Hematopoietic multipotent progenitor cell treated with erythropoietin and hydrocortisone succinate and interleukin-3 and kit ligand, for 17 days (in vitro differentiated cells): ENCODE measurements around the gene PAX2.

Source experiments
- DNase-seq: peaks from one replicate; pipeline ENCODE4 v3.0.0-alpha.2; 2015; ENCODE audit warnings: low spot score

Gene PAX2

DNA sequence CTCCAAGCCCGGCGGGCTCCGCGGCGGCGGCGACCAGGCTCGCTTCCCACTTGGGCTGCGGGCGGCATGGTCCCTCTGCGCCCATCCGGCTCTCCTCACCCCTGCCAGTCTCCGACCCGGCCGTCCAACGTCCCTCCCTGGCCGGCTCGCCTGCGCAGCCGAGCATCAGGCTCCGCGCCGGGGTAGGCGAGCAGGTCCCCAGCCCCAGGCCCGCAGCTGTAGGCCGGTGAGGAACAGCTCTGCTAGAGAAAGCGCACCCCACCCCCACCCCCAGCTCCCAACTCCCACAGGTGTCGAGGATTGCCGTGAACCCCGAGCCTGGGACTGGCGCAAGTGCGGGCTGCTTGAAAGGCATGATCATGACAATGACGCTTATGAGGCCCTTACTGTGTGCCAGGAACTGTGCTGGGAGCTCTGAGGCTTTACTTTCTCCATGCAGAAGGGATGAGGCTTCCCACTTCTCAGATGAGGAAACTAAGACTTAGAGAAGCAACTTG, 20.8 kb upstream of the PAX2 start:
- no peak for DNase-seq

DNA sequence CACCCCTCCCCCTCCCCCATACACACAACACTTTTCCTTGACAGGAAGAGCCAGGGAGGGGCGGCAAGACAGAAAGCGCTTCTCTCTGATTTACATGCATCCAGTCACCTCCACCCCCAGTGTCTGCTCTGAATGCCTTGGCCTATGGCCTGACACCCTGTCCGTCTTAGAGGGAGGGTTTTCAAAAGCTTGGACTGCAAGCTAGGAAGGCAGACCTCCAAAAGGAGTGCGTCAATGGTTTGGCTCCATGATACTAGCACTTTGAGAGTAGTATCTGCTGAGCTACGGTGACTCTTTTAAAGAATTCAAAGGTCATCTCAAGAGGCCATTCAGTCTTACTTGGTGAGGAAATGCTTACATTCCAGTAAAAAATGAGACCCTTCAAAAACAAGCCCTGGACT, 20.3 kb upstream of the PAX2 start:
- DNase-seq: no peak

DNA sequence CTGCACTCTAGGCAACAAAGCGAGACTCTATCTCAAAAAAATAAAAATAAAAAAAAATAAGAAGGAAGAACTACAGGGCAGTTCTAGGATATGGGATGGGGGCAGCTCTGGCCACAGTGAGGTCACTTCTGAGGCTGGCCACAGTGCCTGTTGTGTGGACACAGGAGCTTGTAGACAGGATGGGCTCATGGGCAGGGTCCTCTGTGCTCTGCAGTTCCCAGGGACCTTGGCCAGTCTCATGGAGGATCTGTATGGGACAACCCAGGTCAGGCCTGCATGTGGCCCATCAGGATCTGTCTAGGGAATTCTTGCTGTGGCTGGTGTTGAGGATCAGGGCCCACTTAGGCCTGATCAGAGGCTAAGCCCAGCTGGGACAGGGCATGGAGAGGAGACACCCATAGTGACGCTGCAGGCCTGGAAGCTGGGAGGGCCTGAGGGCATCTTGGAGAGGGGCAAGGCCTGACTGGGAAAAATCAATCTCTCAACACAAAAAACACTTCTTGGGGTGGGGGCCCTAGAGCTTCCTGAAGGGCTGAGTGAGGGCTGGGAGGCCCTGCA, 19.4 kb upstream of the PAX2 start:
- no peak for DNase-seq

DNA sequence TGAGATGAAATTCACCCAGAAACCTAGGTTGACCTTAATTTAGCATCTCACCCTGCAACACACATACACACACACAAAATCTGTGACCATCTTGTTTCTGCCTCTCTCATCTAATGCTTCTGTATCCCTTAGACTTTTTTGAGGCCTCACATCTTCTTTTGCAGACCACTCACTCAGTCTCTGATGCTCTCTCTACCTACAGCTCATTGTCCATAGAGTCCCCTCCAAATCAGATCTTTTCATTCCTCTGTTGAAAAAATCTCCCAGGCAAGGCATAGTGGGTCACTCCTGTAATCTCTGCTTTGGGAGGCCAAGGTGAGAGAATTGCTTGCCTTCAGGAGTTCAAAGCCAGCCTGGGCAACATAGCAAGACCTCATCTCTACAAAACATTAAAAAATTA, 17.6 kb upstream of the PAX2 start:
- no peak for DNase-seq

DNA sequence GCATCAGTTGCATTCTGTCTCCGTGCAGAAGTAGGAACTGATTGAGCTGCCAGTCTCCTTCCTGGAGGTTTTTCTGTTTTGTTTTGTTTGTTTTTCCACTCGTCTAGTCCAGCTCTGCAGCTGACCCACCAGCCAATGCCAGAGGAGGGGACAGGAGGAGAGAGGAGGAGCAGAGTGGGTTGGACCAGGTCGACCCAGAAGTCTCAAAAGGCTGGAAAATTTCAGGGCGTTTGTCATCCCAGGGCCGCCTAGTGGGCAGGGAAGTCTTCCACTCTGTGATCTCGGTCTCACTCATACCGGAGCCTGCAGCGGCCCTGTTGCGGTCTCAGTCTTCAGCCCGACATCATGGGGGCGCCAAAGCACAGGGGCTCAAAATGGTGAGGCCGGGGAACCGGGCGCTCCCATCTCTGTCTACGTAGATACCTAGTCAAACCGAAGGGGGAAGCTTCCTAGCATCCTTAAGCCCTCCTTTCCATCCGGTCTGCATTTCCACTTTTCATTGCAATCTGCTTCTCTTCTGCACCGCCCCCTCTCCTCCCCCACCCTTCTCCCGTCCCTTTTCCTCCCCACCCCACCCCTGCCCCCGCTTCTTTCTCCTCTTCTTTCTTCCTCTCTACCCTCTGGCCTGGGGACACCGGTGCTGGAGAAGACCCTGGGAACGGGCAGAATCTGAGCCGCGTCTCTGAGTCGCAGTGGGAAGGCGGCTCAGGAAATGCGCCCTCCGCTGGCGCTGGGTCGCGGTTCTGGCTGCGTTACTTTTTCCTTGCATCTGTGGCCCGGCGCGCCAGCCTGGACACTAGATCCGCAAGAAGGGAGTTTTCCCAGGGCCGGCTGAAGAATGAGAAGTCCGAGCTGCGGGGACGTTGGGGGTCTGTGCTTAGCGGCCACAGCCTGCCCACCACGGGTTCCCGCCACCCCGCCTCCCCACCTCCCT, 16.2 kb upstream of the PAX2 start:
- DNase-seq: no peak

DNA sequence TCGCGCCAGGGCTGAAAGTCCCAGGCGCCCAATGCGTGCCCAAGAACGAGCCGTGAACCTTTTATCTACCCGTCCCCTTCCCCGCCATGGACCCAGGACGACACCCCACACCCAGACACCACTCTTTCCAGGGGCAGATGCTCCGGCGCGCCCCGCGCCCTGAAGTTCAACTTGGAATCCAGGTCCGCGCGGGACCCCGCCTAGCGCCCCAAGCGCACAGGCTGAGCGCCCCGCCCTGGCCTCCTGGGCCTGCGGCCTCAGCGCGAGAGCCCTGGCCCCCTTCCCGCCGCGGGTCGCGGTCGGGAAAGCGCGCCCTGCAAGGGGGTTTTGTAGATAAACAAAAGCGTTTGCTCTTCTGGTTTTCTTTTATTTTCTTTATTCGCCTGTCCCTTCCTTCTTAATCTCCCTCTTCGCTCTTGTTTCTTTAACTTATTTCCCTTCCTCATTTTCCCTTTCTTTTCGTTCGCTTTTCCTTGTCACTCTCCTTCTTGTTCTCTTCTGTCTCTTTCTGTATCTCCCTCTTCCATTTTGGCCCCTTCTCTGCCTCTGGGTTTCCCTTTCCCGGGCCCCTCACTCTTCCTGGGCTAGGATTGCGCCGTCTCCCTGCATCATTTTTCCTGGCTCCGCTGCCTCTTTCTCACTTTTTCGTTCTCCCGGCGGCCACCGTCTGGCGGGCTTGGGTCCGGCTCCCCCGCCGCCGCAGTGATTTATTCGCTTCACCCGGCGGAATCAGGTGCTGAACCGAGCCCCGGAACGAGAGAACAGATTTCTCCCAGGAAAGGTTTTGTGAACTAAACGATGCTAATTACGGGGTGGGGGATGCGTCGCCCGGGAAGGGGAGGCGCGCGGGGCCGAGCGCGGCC, 15.3 kb upstream of the PAX2 start:
- no peak for DNase-seq

DNA sequence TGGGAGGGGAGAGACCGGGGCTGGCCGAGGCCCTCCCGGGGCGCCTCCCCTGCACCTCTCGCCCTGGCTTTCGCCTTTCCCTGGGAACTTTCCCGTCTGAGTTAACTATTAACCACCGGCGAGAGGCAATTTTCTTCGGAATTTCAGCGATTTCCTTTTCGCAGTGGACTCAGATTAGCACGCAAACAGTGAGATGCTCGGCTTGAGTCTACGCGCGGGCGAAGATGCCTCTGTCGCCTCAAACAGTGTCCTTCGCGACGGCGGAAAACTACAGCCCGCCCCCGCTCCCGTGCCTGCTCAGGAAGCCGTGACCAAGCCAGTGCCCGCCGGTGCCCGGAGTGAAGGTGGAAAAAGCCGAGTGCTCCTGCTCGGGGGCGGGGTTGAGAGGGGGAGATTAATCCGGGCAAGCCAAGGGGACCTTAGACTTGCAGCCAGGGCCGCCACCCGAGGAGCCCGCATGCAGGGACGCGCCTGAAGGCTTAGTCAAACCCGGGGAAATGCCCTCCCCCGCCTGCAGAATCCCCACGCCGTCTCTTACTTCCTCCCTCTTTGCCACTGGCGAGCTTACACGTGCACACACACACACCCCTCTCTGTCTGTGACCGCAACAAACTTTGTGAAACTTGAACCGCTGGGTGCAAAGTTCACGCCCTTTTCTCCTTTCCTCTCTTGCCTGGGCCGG, 14.5 kb upstream of the PAX2 start:
- no peak for DNase-seq

DNA sequence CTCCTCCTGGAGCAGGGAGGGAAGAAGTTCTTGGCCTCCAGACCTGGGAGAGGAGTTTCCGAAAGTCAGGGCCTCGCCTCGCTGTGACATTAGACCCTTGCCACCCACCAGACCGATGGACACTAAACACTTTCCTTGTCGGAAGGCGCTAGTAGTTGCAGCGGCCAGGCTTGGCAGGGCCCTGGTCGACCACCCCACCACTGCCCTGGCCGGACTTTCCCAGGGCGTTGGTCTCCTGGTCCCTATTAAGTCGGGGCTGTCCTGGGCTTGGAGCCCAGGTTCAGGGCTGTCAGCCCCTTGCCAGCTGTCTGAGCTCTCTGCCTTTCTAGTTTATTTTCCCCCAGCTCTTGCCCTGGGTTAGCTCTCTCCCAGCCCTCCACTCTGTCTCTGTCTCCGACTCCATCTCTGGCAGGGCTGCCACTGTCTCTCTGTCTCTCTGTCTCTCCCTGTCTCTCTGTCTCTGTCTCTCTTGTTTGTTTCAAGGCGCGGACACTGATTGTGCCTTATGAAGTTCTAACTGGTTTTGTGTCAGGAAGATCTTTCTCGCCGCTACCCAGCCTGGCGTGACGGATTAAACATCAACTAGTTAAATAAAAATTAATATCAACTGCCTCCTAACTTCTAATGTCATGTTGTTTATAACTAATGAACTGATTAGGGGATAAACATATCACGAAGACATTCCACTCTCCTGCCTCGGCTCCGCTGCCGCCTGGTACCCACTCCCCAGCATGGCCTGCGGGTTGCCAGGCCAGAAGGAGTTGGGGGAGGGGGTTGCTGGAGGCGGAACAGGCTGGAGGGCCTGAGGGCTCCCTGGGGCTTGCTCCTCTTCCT, 13.8 kb upstream of the PAX2 start:
- DNase-seq: no peak

DNA sequence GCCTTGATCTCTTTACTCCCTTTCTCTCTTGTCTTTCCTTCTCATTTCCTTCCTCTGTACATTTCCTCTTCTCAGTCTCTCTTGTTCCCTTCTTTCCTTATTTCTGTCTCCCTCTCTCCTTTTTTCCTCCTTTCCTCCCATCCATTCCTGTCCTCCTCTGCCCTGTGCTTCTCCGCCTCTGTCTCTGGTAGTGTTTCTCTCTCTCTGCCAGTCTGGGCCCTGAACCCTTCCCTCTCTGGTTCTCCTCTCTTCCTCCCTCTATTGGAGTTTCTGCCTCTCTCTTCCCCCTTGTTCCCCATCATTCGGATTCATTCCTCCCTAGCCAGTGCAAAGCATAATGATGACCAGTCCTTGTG, 13.2 kb upstream of the PAX2 start:
- no peak for DNase-seq

DNA sequence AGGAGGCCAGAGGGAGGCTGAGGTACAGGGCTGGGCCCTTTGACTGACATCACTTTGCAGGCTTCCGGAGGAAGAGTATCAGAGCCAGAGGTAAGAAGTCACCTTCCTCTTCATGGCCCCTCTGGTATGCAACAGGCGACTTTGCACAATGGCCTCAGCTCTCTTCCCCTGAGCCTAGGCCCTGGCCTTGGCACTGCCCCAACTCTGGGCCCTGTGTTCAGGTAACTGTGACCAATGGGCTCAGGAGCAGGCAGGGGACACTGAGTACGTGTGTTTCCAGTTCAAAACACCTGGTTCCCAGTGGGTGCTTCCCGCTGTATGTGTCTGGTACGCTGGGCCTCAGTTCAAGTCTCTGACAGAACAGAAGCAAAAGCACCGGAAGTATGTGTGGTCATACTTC, 12.1 kb upstream of the PAX2 start:
- no peak for DNase-seq

DNA sequence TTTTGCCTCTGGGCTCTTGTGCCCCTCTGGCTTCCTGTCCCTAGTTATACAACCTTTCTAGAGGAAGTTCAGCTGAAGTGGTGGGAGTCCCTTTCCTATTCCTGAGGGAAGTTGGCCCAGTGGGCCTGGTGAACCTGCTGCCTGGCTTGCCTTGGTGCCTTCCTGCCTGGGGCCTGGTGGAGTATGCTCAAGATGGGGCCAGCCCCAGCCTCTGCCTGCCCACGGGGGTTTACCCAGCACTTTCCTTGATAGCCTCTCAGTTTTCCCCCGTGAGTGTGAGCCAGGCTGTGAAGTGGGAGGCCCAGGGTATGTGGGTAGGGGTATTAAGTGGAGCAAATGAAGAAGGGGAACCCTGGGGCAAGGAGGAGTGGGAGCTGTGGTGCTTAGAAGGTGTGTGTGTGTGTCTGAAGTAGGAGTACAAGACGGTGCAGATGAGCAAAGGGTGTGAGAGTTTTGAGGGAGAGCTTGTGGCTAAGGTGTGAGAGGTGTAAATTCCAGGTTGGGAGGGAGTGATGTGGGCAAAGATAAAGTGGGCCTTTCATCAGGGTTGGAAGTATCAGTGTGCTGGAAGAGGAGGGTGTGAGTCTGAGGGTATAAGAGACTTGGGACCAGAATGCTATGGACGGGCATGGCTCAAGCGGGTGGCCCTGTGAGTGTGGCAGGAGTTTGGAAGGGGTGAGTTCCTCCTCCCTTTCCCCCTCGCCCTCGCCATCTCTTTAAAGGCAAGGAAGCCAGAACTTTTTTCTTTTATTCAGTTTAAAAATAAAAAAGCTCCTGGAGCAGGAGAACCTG, 10.9 kb upstream of the PAX2 start:
- no peak for DNase-seq

DNA sequence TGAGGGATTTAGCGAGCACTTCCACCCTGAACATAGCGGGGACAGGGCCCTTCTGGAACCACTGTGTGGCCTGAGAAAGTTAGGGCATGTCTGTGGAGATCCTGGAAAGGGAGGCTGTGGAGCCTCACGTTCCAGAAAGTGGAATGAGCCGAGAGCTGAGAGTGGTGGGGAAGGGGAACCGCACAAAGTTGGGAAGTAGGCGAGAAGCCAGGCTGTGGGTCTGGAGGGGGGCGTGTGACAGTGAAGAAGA, 10.4 kb upstream of the PAX2 start:
- DNase-seq: no peak

DNA sequence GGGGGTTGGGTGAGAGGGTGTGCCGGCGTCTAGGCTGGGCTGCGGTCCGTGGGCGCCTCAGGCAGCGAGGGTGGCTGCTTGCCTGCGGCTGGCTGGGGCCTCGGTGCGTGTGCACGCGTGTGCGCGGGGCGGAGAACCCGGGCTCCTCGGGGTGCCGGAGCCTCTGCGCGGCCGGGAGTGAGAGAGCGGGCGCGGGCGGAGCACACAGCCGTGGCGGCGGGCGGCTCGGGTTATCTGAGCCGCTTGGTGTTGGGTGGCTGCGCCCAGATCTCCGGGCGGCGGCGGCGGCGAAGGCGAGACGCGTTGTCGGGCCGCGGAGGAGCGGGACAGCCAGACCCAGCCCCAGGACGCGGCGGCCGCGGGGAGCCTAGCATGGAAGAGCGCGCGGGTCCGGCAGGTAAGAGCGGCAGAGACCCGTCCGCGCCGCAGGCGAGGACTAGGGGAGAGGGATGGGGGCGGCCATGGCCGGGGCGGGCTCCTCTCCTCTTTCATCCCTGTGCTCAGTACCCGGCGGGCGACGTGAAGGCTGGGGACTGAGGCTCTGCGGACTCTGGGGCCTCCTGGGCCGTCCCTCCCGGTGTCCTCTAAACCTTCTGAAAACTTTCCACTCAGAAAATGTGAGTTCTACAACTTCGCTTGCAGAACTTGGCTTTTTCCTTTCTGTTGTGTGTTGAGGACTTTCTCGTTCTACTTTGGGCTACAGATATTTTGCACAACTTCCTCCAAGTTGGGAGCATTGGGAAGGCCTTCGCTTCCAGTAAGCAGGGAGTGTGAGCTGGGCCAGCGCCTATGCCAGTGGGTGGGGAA, 9.8 kb upstream of the PAX2 start:
- DNase-seq: no peak

DNA sequence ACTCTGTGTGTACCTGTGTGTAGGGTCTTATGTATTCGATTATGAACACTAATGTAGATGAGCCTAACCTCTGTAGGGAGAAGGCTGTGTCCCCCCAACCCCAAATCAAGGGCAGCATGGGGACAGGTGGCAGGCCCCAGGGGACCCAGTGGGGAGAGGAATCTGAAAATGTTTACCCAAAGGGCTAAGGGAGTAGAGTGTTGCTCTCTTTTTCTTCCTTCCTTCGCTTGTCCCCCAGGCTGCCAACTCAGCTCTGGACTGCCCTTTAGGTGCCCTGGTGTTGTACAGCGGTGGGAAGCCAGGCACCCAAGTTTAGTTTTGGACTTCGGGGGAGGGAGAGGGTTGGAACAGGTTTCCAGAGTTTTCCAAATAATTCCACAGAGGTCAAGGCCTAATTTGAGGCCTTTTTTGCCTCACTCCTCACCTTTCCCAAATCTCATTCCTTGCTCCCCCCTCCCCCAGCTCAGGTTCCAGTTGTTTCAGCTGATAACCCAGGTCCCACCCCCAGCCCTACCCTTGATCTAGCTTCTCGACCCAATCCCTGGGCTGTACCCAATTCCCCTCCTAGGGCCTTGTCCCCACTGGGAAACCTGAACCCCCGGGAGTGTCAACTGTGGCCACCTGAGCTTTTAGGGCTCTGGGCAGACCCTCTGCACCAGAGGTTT, 9.1 kb upstream of the PAX2 start:
- DNase-seq: no peak

DNA sequence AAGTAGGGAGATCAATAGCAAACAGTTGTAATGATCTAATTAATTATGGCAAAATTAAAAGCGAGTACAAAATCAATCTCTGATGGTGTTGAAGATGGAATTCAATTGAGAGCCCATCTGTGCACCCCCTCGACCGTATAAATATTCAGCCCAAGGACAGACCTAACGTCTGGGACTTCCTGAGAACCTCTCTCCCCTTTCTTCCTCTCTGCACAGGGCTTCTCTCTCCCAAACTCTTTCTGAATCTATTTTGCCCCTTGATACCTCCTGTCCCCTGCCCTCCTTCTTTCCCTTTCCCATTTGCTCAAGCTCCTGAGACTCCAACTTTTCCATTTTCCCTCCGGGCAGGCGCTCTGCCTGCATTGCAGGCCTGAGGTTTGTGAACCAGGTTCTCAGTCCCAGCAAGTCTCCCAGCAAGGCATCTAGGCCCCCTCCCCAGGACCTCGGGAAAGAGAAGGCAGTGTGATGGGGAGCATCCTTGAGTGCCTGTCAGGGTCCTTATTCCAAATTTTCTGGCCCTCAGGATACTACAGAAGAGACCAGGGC, 8.5 kb upstream of the PAX2 start:
- DNase-seq: no peak

DNA sequence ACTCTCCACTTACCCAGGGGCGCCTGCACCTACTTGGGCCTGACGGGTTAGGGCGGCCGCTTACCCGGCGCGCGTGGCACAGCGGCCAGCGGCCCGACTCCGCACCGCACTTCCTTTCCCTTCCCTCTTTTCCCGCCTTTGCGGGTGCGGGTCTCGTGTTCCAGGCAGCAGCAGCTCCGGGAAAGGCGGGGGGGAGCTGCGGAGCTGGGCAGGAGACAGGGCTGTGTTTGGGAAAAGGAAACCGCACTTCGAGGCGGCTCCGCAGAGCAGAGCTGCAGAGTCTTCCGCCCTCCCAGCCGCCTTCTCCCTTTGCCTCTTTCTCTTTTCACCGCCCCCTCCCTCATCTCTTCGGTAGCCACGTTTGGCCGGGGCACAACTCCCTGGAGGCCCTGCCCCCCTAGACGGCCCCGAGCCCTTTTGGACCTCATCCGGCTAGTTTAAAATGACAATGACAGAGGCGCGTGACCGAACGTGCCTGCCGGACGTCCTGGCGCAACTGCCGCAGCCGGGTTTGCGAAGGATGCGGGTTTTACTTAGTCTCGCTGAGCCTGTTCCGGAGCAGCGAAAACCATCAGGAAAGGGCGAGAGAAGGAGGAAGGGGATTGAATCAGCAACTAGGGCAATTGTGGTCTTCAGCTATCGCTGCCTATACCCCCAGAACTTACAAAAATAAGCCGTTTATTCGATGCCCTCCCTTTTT, 7.9 kb upstream of the PAX2 start:
- DNase-seq: no peak

DNA sequence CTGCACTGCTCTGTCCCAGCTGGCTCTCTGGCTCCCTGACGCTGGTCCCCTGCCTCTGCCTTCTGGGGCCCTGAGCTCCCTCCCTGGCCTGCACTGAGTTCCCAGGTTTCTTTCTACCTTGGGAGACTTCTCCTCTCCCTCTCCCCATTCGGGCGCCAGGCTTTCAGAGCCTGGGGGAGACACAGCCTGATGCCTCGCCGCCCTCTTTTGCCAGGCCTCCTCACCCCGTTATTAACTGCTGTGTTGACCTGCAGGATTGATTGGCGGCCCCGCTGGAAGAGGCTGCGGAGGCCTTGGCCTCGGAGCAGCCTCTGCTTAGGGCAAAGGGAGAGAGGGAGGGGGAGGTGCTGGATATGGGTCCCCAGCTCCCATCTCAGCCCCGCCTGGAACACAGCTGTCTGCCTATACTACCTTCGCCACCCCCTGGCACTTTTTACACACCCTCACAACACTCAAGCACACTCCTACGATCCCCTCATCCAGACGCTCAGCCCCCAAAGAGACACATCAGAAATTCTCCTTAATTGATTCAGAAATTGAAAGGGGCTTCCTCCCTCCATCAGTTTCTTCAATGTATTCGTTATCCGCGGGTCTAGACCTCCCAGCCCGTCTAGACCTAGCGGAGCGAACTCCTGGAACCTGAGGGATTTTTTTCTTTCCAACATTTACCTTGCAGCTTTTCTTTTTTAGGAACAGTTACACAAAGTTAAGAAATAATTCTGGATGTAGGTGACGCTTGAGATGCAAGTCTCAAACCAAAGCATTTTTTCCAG, 7.1 kb upstream of the PAX2 start:
- no peak for DNase-seq
